ENCODE measurements around the gene LCOR.

Gene LCOR

DNA sequence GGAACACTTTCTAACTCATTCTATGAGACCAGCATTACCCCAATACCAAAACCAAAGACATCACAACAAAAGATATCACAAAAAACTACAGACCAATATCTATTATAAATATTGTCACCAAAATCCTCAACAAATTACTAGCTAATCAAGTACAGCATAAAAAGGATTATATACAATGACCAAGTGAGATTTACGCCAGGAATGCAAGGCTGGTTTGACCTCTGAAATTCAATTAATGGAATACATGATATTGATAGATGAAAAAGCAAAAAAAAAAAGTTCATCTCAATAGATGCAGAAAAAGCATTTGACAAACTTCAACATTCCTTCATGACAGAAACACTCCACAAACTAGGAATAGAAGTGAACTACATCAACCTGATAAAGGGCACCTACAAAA, 175.3 kb downstream of the LCOR start:
- no peak for DNase-seq (ENCODE audit: low read depth in 4 of 4, low spot score in 1 of 4)

DNA sequence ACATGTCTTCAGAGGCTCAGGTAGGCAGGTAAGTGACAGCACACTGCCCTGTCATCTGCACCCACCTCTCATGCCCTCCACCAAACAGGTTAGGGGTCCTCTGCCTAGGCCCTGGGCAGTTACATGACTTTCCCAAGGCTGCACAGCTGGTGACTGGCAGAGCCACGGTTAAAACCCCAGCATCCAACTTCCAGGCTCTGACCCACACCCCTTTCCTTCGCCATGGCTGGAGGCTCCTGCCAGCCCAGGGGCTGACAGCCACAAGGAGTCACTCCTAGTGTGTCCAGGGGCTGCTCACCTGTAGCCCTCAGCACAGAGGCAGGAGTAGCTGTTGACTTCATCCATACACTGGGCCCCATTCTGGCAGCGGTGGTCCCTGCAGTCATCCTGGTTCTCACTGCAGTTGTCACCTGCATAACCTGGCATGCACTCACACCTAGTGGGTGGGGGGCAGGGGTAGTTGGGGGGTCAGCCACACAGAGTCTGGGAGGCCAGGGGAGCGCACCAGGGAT, 178.7 kb downstream of the LCOR start:
- DNase-seq (ENCODE audit: low read depth in 4 of 4, low spot score in 1 of 4) = no peak

DNA sequence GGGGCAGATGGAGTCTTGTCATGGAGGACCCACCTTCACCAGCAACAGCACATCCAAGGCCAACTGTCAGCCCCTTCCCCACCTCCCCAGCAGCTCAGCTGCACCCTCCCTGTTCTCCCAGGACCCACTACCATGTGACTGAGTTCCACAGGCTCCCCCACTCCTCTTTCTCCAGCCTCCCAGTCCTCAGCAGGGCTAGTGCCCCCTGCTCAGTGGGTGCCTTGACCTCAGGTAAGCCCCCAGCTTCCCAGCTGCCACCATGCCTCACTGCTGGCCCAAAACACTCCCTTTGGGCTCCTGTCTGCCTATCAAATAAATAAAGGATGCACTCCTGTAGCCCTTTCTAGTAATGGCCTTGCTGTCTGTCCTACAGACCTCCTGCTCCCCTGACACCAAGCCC, 179.3 kb downstream of the LCOR start:
- DNase-seq (ENCODE audit: low read depth in 4 of 4, low spot score in 1 of 4) = no peak

DNA sequence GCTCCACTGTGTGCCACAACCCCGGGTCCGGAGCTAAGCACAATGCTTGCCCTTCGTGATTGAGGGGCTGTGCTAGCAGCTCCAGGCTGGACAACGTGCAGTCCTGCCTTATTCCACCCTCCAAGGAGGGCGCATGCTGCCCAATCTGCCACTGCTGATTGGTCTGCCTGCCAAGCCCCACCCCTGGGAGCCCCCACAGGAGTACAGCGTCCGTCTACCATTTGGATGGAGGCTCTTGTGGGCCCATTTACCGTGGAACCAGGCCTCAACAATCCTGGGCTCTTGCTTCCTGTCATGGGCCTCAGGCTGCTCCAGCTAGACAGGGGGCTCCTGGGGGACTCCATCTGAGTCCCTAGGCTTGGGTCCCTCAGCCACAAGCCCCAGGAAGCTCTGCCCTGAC, 180.4 kb downstream of the LCOR start:
- DNase-seq (ENCODE audit: low read depth in 4 of 4, low spot score in 1 of 4) = no peak

DNA sequence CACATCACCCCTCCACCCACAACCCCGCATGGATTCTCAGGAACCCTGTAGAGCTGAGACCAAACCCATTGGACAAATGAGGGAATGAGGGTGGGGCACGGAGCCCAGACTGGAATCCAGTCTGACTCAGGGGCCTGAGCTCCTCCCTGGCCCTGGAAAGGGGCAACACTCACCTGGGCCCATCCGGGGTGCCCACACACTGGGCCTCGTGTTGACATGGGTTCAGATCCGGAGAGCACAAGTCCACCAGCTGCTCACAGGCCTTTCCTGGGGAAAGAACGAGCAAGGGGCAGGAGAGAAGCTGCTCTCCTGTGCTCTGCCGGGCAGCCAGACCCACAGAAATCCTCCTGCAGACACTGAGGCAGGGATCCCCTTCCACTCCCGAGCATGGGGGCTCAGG, 181.5 kb downstream of the LCOR start:
- no peak for DNase-seq (ENCODE audit: low read depth in 4 of 4, low spot score in 1 of 4)

DNA sequence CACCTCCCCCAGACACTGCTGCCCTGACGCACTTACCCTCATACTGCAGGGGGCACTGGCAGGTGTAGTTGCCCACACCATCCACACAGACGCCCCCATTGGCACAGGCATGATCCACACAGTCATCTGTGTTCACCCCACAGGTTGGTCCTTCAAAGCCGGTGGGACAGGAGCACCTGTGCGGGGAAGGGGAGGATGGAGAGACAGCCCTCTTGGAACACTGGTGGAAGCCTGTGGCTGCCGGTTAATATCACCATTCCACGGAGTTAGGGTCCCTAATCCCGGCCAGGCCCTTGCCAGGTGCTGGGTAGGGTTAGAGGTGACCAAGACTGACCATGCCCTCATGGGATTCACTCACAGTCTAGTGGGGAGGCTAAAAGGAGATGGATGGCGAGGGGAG, 181.9 kb downstream of the LCOR start:
- DNase-seq (ENCODE audit: low read depth in 4 of 4, low spot score in 1 of 4) = no peak

DNA sequence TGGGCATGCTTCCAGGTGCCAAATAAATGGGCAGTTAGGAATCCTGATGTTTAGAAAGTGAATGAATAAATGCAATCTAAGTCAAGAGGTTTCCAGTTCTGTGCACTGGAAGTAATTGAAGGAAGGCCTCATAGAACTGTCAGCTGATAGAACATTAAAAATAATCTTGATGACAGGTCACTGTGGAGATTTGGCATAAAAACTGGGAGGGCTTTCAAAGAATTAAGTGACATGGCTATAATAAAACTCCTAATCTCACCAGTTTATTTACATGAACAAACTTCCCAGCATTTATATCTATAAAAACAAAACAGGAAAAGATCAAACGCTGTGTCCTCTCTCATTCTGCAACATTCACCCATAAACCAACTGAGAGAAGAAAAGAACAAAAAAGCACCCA, 183.1 kb downstream of the LCOR start:
- DNase-seq (ENCODE audit: low read depth in 4 of 4, low spot score in 1 of 4) = no peak

DNA sequence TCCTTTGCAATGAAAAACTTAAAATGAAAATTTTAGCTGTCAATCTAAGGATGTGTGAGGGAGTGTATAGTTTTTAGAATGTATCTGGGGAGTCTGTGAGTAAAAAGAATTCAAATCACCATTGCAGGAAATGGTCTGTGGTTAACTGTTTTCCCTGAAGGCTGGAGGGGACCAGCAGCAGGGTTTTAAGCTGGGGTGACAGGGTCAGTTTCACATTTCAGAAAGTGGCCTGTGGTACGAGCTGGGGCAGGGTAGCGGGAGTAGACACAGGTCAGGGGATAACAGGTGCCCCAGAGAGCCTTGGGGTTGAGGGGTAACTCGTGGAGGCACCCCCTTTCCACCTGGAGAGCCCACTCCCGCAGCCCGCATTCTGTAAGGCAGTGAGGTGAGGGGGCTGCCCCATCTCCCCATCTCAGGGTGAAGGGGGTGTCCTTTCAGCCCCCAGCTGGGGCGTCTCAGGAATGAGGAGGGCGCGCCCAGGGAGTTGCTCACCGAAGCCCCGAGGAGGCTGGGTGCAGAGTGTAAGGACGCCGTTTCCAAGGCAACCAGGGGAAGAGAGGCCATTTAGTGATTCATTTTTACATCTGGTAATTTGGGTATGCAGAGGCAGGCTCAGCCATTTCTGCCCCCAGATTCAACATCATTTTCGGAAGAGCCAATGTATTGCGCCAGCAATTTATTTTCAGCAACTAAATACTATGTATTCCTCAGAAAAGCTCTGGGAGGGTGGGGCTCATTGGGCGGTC, 184.8 kb downstream of the LCOR start:
- DNase-seq (ENCODE audit: low read depth in 4 of 4, low spot score in 1 of 4) = no peak

DNA sequence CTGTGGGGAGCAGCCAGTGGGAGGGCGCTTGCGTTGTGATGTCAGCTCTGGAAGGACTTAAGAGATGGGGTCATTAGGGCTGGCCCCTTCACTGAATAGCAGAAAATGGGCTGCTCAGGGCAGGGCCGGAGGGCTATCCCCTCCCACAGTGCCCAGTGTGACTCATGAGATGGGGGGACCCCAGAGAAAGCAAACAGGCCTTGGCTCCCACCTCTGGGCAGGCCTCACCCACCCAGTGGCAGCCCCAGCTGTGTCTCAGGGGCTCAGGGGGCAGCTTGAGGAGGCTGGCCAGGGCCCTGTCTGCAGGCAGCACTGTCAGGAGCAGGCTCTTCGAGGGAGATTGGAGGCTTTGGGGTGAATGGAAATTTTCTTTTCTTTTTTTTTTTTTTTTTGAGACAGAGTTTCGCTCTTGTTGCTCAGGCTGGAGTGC, 185.4 kb downstream of the LCOR start:
- no peak for DNase-seq (ENCODE audit: low read depth in 4 of 4, low spot score in 1 of 4)

DNA sequence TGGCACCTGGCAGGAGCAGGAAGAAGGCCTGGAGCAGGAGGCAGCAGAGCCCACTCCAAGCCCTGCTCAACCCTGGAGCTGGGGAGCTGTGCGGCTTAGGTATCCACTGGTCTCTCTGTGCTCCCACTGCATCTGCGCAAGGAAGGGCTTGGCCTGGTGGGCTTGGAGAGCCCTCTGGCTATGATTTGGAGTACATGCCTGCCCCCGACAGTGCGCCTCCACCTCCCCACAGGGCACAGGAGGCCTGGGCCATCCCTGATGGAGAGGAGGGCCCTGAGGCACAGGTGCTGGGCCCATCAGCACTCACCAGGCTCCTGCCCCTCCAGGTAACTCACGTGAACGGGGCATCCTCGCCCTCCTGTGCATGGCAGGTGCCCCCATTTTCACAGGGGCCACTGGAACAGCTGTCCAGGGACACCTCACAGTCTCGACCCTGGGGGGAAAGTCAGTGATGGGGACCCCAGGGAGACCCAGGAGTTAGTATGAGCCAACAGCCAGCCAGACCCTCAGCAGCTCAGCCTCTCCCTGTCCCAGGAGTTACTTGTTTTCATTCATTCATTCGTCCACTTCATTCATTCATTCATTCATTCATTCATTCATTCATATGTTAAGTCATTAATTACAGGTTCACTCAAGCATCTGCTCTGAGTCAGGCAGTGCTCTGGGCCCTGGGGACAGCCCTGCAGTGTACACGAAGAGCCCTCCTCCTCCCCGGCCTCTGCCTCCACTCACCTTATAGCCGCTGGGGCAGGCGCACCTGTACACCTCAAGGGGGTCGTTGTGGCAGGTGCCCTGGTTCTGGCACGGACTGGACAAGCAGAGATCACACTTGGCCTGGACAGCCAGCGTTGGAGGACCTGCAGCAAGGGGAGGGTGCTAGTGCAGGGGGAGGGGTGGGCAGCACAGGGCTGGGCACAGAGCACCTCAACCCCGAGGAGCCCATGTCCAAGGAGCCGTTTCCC, 186.4 kb downstream of the LCOR start:
- DNase-seq (ENCODE audit: low read depth in 4 of 4, low spot score in 1 of 4) = no peak

DNA sequence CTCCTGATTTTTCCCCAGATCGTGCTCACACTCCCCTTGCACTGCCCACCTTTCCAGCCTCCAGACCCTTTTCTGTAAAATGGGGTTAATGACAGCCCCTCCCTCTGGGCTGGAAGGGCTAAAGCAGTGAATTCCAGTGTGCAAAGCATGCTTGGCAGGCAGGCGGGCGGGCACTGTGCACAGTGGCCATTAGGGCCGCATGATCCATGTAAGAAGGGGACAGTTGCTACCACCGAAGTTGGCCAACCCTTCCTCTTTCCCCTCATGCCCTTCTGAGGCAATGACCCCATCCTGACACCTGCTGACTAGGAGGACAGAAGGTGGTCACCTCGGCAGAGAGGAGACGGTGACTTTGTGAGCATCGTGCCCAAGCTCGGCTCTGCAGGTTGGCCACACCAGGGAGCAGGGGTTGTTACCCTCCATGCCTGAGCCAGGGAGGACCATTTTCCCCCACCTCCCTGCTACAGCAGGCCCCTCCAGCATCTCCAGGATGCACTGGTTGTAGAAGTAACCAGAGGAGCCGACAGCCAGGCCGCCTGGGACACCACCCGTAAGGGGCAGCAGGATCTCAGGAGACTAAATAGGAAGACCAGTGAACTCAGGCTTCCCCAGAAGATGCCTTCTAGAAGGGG, 187.2 kb downstream of the LCOR start:
- DNase-seq (ENCODE audit: low read depth in 4 of 4, low spot score in 1 of 4) = no peak

DNA sequence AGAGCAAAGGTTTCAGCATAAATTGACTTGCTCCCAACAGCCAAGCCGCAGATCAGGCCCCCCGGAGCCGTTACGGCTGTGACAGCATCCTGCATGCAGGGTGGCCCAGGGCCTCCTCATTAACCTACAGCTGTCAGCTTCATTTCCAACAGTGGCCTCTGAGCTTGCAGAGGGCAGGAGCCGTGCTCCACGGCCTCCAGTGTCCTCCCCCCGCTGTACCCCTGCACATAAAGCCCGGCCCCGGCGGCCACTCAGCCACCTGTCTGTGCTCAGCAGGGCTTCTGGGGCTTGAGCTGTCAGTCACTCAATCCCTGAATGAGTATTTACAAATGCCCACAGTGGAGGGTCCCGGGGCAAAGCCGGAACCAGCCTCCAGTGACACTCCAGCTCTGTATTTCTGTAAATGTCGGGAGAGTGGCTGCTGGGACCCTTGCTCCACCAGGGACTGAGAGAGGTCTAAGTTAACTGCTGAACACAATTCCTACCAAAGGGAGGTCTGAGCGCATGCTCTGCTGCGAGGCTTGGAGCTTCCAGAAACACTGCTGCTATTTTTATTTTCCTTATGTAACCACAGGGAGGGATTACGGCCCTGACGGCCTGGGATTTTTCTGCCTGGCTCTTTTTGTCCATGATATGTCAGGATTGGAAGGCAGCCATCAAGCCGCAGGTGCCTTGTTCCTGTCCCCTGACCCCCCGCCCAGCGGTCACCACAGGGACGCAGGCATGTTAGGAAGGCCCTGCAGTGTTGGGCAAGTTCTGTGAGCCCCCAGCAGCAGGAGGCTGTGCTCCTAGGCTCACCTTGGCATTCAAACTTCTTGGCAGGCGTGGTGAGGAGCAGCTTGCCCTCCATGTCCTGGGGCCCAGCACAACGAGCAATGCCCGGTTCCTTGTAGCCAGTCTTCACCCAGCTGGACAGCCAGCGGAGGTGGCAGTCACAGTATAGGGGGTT, 188.6 kb downstream of the LCOR start:
- no peak for DNase-seq (ENCODE audit: low read depth in 4 of 4, low spot score in 1 of 4)

DNA sequence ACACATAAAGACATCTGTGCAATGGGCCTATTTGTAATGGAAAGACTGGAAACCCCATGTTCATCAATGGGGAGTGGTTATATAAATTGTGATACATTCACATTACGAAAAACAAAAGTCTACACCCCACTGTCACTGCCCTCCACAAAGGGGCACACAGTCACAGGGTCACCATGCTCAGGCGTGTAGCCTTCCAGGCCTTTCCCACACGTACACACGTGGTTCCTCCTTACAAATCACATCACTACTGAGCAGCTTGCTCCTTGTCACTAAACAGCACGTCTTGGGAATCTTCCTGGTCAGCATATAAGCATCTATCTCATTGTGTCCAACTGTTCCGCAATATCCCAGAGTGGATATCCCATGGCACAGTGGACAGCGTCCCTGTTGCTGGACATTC, 190.5 kb downstream of the LCOR start:
- DNase-seq (ENCODE audit: low read depth in 4 of 4, low spot score in 1 of 4) = no peak

DNA sequence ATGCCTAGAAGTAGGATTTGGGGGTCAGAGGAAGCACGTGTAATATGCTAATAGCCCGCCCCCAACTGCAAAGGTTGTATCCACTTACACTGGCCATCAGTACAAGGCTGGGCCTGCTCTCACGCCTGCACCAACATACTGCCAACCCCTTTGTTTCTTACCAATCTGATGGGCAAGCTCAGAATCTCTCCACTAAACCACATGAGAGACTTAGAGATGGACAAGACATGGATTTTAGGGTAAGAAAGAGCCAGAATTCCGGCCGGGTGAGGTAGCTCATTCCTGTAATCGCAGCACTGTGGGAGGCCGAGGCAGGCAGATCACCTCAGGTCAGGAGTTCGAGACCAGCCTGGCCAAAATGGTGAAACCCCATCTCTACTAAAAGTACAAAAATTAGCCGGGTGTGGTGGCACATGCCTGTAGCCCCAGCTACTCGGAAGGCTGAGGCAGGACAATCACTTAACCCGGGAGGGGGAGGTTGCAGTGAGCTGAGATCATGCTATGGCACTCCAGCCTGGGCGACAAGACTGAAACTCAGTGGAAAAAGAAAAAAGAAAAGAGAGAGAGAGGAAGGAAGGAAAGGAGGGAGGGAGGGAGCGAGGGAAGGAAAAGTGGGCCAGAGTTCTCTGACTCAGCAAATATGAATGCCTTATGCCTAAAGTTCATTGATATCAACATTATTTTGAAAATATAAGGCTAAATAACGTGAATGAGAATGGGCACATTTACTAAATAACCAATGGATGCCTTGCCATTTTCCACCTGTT, 191.5 kb downstream of the LCOR start:
- no peak for DNase-seq (ENCODE audit: low read depth in 4 of 4, low spot score in 1 of 4)

DNA sequence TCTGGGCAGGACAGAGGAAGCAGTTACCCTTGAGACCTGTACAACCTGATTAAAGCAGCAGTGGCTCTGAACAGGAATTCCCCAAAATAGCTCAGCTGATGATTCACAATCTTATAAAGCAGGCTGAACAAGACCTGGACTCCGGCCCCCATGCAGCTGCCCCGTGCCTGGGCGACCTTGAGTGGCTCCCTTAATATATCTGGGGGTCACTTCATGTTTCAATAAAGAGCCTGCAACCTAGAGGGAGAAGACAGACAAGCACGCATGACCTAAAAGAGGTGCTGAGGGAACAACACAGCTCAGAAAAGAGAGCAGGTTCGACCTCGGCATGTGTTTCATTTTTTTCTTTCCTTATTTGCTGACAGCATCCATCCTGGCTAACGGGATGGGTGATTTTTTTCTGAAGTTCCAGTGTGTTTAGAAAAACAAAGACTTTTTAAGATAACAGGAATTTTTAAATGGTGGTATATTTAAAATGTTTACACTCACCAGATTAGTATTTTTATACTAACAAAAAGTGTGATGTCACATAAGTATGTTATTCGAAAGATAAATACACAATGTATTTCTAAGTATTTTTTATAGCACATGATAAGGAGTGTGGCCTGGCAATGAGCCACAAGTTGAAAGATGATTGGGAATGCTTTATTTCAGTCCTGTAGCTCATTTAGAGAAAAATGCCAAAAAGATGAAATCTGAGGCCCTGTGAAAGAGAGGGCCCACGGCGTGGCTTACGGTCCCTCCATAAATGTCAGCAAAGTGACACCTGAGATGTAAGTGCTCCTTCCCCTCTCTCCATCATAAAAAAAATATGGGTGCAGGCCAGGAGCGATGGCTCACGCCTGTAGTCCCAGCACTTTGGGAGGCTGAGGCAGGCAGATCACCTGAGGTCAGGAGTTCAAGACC, 192.3 kb downstream of the LCOR start:
- no peak for DNase-seq (ENCODE audit: low read depth in 4 of 4, low spot score in 1 of 4)

DNA sequence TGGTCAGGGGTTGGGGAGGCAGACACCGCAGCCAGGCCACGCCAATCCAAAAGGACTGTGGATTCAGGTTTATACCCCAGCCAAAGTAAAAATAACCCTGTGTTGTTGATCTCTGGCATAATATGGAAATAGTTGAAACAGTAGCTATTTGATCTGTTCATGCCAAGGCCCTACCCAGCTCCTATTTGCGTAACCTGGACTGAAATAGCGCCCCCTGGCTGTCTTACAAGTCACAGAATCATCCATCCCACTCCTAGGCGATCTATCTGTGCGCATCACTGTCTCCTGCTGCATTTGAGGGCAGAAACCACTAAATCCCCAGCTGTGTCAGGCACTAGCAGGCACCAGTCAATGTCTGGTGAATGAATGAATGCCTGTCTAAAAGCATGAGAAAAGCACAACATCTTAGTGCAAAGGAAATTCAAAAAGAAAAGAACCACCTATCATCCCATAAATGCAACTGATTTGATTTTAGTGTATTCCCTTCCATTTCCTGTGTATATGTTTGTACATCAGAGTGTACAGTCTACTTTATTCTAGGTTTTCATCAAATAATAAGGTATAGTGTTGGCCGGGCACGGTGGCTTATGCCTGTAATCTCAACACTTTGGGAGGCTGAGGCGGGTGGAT, 193.6 kb downstream of the LCOR start:
- peak; percentile 13 to 34 (median 25) for DNase-seq (ENCODE audit: low read depth in 4 of 4, low spot score in 1 of 4)

DNA sequence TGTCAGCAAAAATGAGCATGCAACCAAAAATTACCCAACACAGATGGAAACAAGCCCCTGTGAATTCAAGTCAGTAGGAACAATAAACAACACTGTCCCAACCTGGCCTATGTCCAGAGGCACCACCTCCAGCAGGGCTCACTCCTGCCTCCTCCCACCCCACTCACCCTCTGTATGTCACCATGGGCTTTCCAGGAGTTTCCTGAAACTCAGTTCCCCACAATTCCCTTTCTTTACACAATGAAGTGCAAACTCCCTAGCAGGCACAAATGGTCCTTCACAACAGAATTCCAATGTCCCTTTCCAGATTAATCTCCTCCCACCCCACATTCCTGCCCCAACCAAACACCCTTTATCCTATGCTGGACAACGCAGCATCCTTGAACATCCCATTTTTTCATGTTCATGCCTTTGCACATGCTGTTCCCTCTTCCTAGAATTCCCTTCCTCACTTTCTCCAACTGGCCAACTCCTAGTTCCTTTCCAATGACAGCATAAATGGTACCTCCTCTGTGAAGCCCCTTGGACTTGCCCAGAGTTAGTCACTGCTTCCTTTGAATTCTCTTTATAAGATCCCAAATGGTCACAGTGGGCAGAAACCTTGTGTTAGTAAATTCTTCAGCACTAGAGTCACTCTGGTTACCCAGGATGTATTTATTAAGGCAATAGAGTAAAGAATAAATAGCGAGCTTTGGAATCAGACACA, 196.2 kb downstream of the LCOR start:
- DNase-seq (ENCODE audit: low read depth in 4 of 4, low spot score in 1 of 4) = no peak

DNA sequence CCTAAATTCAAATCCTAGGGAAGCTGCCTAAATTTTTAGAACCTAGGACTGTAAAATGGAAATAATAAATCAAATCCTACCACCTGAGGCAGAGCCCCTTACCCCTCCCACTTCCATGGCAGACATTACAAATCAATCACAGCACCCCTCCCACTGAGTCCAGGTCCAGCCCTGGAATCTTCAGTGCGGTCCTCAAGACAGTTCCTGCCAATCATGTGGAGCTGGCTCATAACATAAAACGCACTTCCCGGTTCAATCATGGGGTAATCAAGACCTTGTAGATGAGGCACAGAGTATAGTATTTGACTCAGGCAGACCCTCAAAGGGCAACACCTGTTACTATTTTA, 196.7 kb downstream of the LCOR start:
- no peak for DNase-seq (ENCODE audit: low read depth in 4 of 4, low spot score in 1 of 4)
